ENCODE measurements around the gene NOL7. TPM values are rescaled to one million over a fixed set of nuclear protein-coding genes. Genes with fewer than 3 reads are reported as not detected.

The NOL7 gene
- polyA plus RNA-seq, 3 donors, result 22.7 to 58.5 (median 56.9) TPM

GRCh38 chr6:13579911-13580310 lies 35.2 kb upstream of the NOL7 start:
- no peak for TF ChIP-seq CTCF (IDR thresholded peaks at IDR 0.05)
- H3K27ac ChIP-seq (ENCODE audit: low read depth in 1 of 2, low read length in 2 of 2), result no peak overlapping the region
- H3K79me2 ChIP-seq (ENCODE audit: insufficient read depth, low read length), result no peaks in the 10 kb centered on the region
- H3K36me3 Mint-ChIP-seq, result peaks cover 7 to 13% of the 10 kb centered on the region in 2 donors
- no peaks in the 10 kb centered on the region for H3K27me3 ChIP-seq (ENCODE audit: control insufficient read depth in 2 of 2, insufficient read depth in 2 of 2, low read length in 2 of 2)
- peak in 2 of 3 donors; percentile 9 to 12 for DNase-seq
- H3K9me3 Mint-ChIP-seq, result peaks cover 0 to 3% (median 0%) of the 10 kb centered on the region in 7 donors
- peaks cover 32% of the 10 kb centered on the region for H3K4me1 Mint-ChIP-seq
- no peak overlapping the region for H3K4me3 ChIP-seq (replicated peaks in 1 of 3; ENCODE audit: low read depth in 2 of 3, low read length in 3 of 3)
- no peak overlapping the region for H3K4me2 ChIP-seq (replicated peaks; ENCODE audit: extremely low read depth, low read length, poor library complexity, severe bottlenecking)
- H4K20me1 ChIP-seq (ENCODE audit: insufficient read depth, low read length), result no peaks in the 10 kb centered on the region
- no peaks in the 10 kb centered on the region for H3K9me3 ChIP-seq (replicated peaks in 1 of 2; ENCODE audit: control insufficient read depth in 1 of 2, insufficient read depth in 1 of 2, low read length in 2 of 2)
- no peak overlapping the region for H2AFZ ChIP-seq (ENCODE audit: insufficient read depth, low read depth, low read length, poor library complexity, severe bottlenecking)
- no CpG with 5 or more reads among the region's 1 CpG for WGBS (ENCODE audit: insufficient coverage)
- intact Hi-C loops (cut with micrococcal nuclease), result loop anchor here (5.0 to 10.0 kb wide), 3 partner anchors 55 to 243 kb away; partner anchors contain the start of gene GFOD1 (in 1 of the 2)
- peak overlapping the region in 1 of 7 donors; percentile 40 for H3K27ac Mint-ChIP-seq
- no peak overlapping the region for H3K4me3 Mint-ChIP-seq
- no peak overlapping the region for H3K9ac ChIP-seq (ENCODE audit: insufficient read depth, low read length, poor library complexity, severe bottlenecking)
- peaks cover 0 to 9% of the 10 kb centered on the region in 2 donors for H3K36me3 ChIP-seq (replicated peaks in 1 of 2; ENCODE audit: control insufficient read depth in 1 of 2, insufficient read depth in 2 of 2, low read length in 2 of 2)
- no peaks in the 10 kb centered on the region for H3K27me3 Mint-ChIP-seq (ENCODE audit: low read depth in 3 of 3)
- H3K4me1 ChIP-seq (ENCODE audit: control insufficient read depth in 1 of 2, insufficient read depth in 2 of 2, low read length in 2 of 2), result peaks cover 18 to 33% of the 10 kb centered on the region in 2 donors

- Histone ChIP-seq H3K9ac (ENCODE audit: insufficient read depth, low read length, poor library complexity, severe bottlenecking) (no peak overlapping the region), H3K27me3 (ENCODE audit: control insufficient read depth in 2 of 2, insufficient read depth in 2 of 2, low read length in 2 of 2) (no peaks in the 10 kb centered on the region), H3K27ac (ENCODE audit: low read depth in 1 of 2, low read length in 2 of 2) (no peak overlapping the region), H3K4me1 (ENCODE audit: control insufficient read depth in 1 of 2, insufficient read depth in 2 of 2, low read length in 2 of 2) (peaks cover 15 to 26% of the 10 kb centered on the region in 2 donors), H3K9me3 (replicated peaks in 1 of 2; ENCODE audit: control insufficient read depth in 1 of 2, insufficient read depth in 1 of 2, low read length in 2 of 2) (no peaks in the 10 kb centered on the region), H2AFZ (ENCODE audit: insufficient read depth, low read depth, low read length, poor library complexity, severe bottlenecking) (peak overlapping the region; percentile 2), H3K79me2 (ENCODE audit: insufficient read depth, low read length) (no peaks in the 10 kb centered on the region), H3K4me3 (replicated peaks in 1 of 3; ENCODE audit: low read depth in 2 of 3, low read length in 3 of 3) (no peak overlapping the region), H3K36me3 (replicated peaks in 1 of 2; ENCODE audit: control insufficient read depth in 1 of 2, insufficient read depth in 2 of 2, low read length in 2 of 2) (peaks cover 3 to 14% of the 10 kb centered on the region in 2 donors), H3K4me2 (replicated peaks; ENCODE audit: extremely low read depth, low read length, poor library complexity, severe bottlenecking) (no peak overlapping the region), H4K20me1 (ENCODE audit: insufficient read depth, low read length) (no peaks in the 10 kb centered on the region)
- no peak for TF ChIP-seq CTCF (IDR thresholded peaks at IDR 0.05)
- Mint-ChIP-seq H3K27ac (peak overlapping the region in 4 of 7 donors; percentile 2 to 27 (median 9)), H3K27me3 (ENCODE audit: low read depth in 3 of 3) (peaks cover 0 to 2% (median 0%) of the 10 kb centered on the region in 3 donors), H3K9me3 (peaks cover 0 to 3% (median 0%) of the 10 kb centered on the region in 7 donors), H3K4me1 (peaks cover 24% of the 10 kb centered on the region), H3K4me3 (peak overlapping the region in 1 of 2 donors; percentile 2), H3K36me3 (peaks cover 21 to 23% of the 10 kb centered on the region in 2 donors)
- intact Hi-C loops (cut with micrococcal nuclease), result no loop called here
- 14% methylated on average over 5 of the region's 9 CpGs for WGBS (ENCODE audit: insufficient coverage)
- DNase-seq, result peak; percentile 32 to 49 (median 37)
Observed at GRCh38 chr6:13581700-13582229, 33.4 kb upstream of the NOL7 start.

Measured in CD14-positive monocyte (primary cell).